CD4-positive, alpha-beta T cell treated with Interleukin-17A for 4 hours (primary cell): ENCODE results near the gene KMT2C.

Source experiments
- DNase-seq: peaks from one replicate; pipeline ENCODE4 v3.0.0-alpha.2; 2020; ENCODE audit warnings: mixed read lengths

The KMT2C gene

GRCh38 chr7:152132812-152133211 is 303.0 kb downstream of the KMT2C start:
- DNase-seq: no peak

GRCh38 chr7:152131981-152132494 is 303.8 kb downstream of the KMT2C start:
- no peak for DNase-seq

- DNase-seq: no peak
These were observed 304.9 kb downstream of the KMT2C start for GRCh38 chr7:152130658-152131590.

GRCh38 chr7:152129682-152130081 is 306.1 kb downstream of the KMT2C start:
- DNase-seq: no peak

GRCh38 chr7:152128741-152129461 is 306.9 kb downstream of the KMT2C start:
- DNase-seq: no peak

GRCh38 chr7:152128252-152128651 is 307.6 kb downstream of the KMT2C start:
- no peak for DNase-seq

GRCh38 chr7:152127229-152127628 is 308.6 kb downstream of the KMT2C start:
- DNase-seq: no peak

GRCh38 chr7:152126741-152127140 is 309.1 kb downstream of the KMT2C start:
- DNase-seq: no peak

- no peak for DNase-seq
These were observed 313.3 kb downstream of the KMT2C start for GRCh38 chr7:152122540-152122939.

- no peak for DNase-seq
These were observed 314.4 kb downstream of the KMT2C start for GRCh38 chr7:152121432-152121831.

GRCh38 chr7:152120776-152121175 is 315.0 kb downstream of the KMT2C start:
- DNase-seq: no peak

GRCh38 chr7:152120210-152120609 is 315.6 kb downstream of the KMT2C start:
- no peak for DNase-seq

GRCh38 chr7:152117356-152117755 is 318.4 kb downstream of the KMT2C start:
- DNase-seq: no peak

GRCh38 chr7:152115021-152115718 is 320.6 kb downstream of the KMT2C start:
- DNase-seq: no peak

- no peak for DNase-seq
These were observed 323.0 kb downstream of the KMT2C start for GRCh38 chr7:152112829-152113228.

GRCh38 chr7:152108359-152108758 is 327.4 kb downstream of the KMT2C start:
- DNase-seq: no peak

- no peak for DNase-seq
These were observed 327.9 kb downstream of the KMT2C start for GRCh38 chr7:152107945-152108344.

GRCh38 chr7:152106990-152107389 is 328.8 kb downstream of the KMT2C start:
- no peak for DNase-seq

- no peak for DNase-seq
These were observed 330.6 kb downstream of the KMT2C start for GRCh38 chr7:152105205-152105604.

GRCh38 chr7:152103691-152104090 is 332.1 kb downstream of the KMT2C start:
- no peak for DNase-seq

- DNase-seq: no peak
These were observed 332.7 kb downstream of the KMT2C start for GRCh38 chr7:152103066-152103465.

- DNase-seq: no peak
These were observed 338.5 kb downstream of the KMT2C start for GRCh38 chr7:152097330-152097729.

GRCh38 chr7:152095771-152096170 is 340.0 kb downstream of the KMT2C start:
- DNase-seq: no peak
